ENCODE data around the gene CYP2A6.
"Not testable (repeated sequence)": the region's sequence is repeated elsewhere in the genome, so short reads cannot be mapped to it uniquely, and the experiment has no call there.

CYP2A6 gene

GRCh38 chr19:40818480-40819399, 31.5 kb downstream of the CYP2A6 start:
- peak; percentile 65 for DNase-seq (ENCODE audit: low spot score)

GRCh38 chr19:40815223-40815622, 35.0 kb downstream of the CYP2A6 start:
- DNase-seq (ENCODE audit: low spot score): no peak

GRCh38 chr19:40813182-40813581, 37.1 kb downstream of the CYP2A6 start:
- DNase-seq (ENCODE audit: low spot score): no peak

GRCh38 chr19:40812571-40812970, 37.7 kb downstream of the CYP2A6 start:
- not testable (repeated sequence) for DNase-seq (ENCODE audit: low spot score)

GRCh38 chr19:40811478-40812341, 38.5 kb downstream of the CYP2A6 start:
- no peak for DNase-seq (ENCODE audit: low spot score)

- peak; percentile 53 for DNase-seq (ENCODE audit: low spot score)
Observed at GRCh38 chr19:40810649-40811408, 39.4 kb downstream of the CYP2A6 start.

GRCh38 chr19:40810160-40810559, 40.1 kb downstream of the CYP2A6 start:
- no peak for DNase-seq (ENCODE audit: low spot score)

- DNase-seq (ENCODE audit: low spot score): no peak
Observed at GRCh38 chr19:40809358-40810086, 40.7 kb downstream of the CYP2A6 start.

- DNase-seq (ENCODE audit: low spot score): no peak
Observed at GRCh38 chr19:40808497-40808896, 41.8 kb downstream of the CYP2A6 start.

GRCh38 chr19:40808021-40808325, 42.3 kb downstream of the CYP2A6 start:
- DNase-seq (ENCODE audit: low spot score): no peak

- DNase-seq (ENCODE audit: low spot score): no peak
Observed at GRCh38 chr19:40807147-40808020, 42.9 kb downstream of the CYP2A6 start.

GRCh38 chr19:40806423-40807146, 43.7 kb downstream of the CYP2A6 start:
- peak; percentile 72 for DNase-seq (ENCODE audit: low spot score)

GRCh38 chr19:40805258-40805868, 44.9 kb downstream of the CYP2A6 start:
- no peak for DNase-seq (ENCODE audit: low spot score)

GRCh38 chr19:40804783-40805242, 45.4 kb downstream of the CYP2A6 start:
- no peak for DNase-seq (ENCODE audit: low spot score)

- peak; percentile 63 for DNase-seq (ENCODE audit: low spot score)
Observed at GRCh38 chr19:40803857-40804782, 46.1 kb downstream of the CYP2A6 start.

- DNase-seq (ENCODE audit: low spot score): no peak
Observed at GRCh38 chr19:40803170-40803856, 46.9 kb downstream of the CYP2A6 start.

- DNase-seq (ENCODE audit: low spot score): peak; percentile 65
Observed at GRCh38 chr19:40802300-40803169, 47.7 kb downstream of the CYP2A6 start.
